ENCODE data around the gene ANKZF1. TPM values are rescaled to one million over a fixed set of nuclear protein-coding genes. Genes with fewer than 3 reads are reported as not detected.

Gene ANKZF1
- total RNA-seq, 5 donors from 2014 or later (not counting 1 experiment from before 2014, with no cell fraction given), result 119 to 220 (median 194) TPM

GRCh38 chr2:219184121-219184520 is 45.5 kb upstream of the ANKZF1 start:
- Mint-ChIP-seq H3K9me3 (no peaks in the 10 kb centered on the region), H3K27ac (peak overlapping the region in 1 of 2 donors; percentile 1), H3K4me3 (no peak overlapping the region), H3K4me1 (peaks cover 42 to 49% (median 44%) of the 10 kb centered on the region in 3 donors), H3K36me3 (peaks cover 43% of the 10 kb centered on the region), H3K27me3 (no peaks in the 10 kb centered on the region)
- Histone ChIP-seq H3K27me3 (replicated peaks in 1 of 2; ENCODE audit: control insufficient read depth in 2 of 2, extremely low read depth in 1 of 2, insufficient read depth in 2 of 2, low read length in 1 of 2) (no peaks in the 10 kb centered on the region), H3K4me1 (ENCODE audit: control insufficient read depth in 1 of 2, extremely low read depth in 1 of 2, insufficient read depth in 2 of 2, low read length in 2 of 2) (peaks cover 3 to 37% of the 10 kb centered on the region in 2 experiments), H3K9me3 (no peaks in the 10 kb centered on the region), H3K4me3 (ENCODE audit: control insufficient read depth in 1 of 2, extremely low read depth in 1 of 2, low read length in 1 of 2) (no peak overlapping the region), H3K27ac (ENCODE audit: low read length) (no peak overlapping the region), H3K36me3 (ENCODE audit: control insufficient read depth in 2 of 2, extremely low read depth in 1 of 2, insufficient read depth in 1 of 2, low read length in 1 of 2) (peaks cover 14 to 52% of the 10 kb centered on the region in 2 donors)
- DNase-seq (no peak), ATAC-seq (replicated peaks in 1 of 4) (no peak)
- ChIA-PET POLR2A (no interaction called here), CTCF (interaction anchor here in 1 of 2 donors (0.6 kb wide), 1 partner anchor 455 kb away, joined by 5 read pairs; no protein-coding TSS in a partner anchor)
- WGBS (ENCODE audit: insufficient coverage), result 100% methylated on average over 2 of the region's 2 CpGs

GRCh38 chr2:219186754-219187456 is 42.7 kb upstream of the ANKZF1 start:
- Histone ChIP-seq H3K27ac (ENCODE audit: low read length) (no peak overlapping the region), H3K36me3 (ENCODE audit: control insufficient read depth in 2 of 2, extremely low read depth in 1 of 2, insufficient read depth in 1 of 2, low read length in 1 of 2) (peaks cover 5 to 28% of the 10 kb centered on the region in 2 donors), H3K27me3 (replicated peaks in 1 of 2; ENCODE audit: control insufficient read depth in 2 of 2, extremely low read depth in 1 of 2, insufficient read depth in 2 of 2, low read length in 1 of 2) (no peaks in the 10 kb centered on the region), H3K9me3 (no peaks in the 10 kb centered on the region), H3K4me3 (ENCODE audit: control insufficient read depth in 1 of 2, extremely low read depth in 1 of 2, low read length in 1 of 2) (no peak overlapping the region), H3K4me1 (ENCODE audit: control insufficient read depth in 1 of 2, extremely low read depth in 1 of 2, insufficient read depth in 2 of 2, low read length in 2 of 2) (peaks cover 0 to 10% of the 10 kb centered on the region in 2 experiments)
- ATAC-seq (replicated peaks in 1 of 4) (no peak), DNase-seq (no peak)
- ChIA-PET CTCF (no interaction called here), POLR2A (no interaction called here)
- WGBS (ENCODE audit: insufficient coverage), result 55% methylated on average over 5 of the region's 7 CpGs
- H3K9me3 Mint-ChIP-seq, result no peaks in the 10 kb centered on the region
- peak overlapping the region; percentile 15 to 19 for H3K27ac Mint-ChIP-seq
- no peak overlapping the region for H3K4me3 Mint-ChIP-seq
- no peaks in the 10 kb centered on the region for H3K27me3 Mint-ChIP-seq
- peaks cover 24% of the 10 kb centered on the region for H3K36me3 Mint-ChIP-seq
- peaks cover 14 to 21% (median 17%) of the 10 kb centered on the region in 3 donors for H3K4me1 Mint-ChIP-seq

- ATAC-seq (replicated peaks in 1 of 4) (no peak), DNase-seq (no peak)
- POLR2A ChIA-PET, result interaction anchor here in 1 of 2 donors (1.0 kb wide), 1 partner anchor 9 kb away, joined by 7 read pairs; no protein-coding TSS in a partner anchor
- Histone ChIP-seq H3K36me3 (ENCODE audit: control insufficient read depth in 2 of 2, extremely low read depth in 1 of 2, insufficient read depth in 1 of 2, low read length in 1 of 2) (no peaks in the 10 kb centered on the region), H3K27me3 (replicated peaks in 1 of 2; ENCODE audit: control insufficient read depth in 2 of 2, extremely low read depth in 1 of 2, insufficient read depth in 2 of 2, low read length in 1 of 2) (peaks cover 0 to 3% of the 10 kb centered on the region in 2 experiments), H3K4me1 (ENCODE audit: control insufficient read depth in 1 of 2, extremely low read depth in 1 of 2, insufficient read depth in 2 of 2, low read length in 2 of 2) (peaks cover 0 to 15% of the 10 kb centered on the region in 2 experiments), H3K27ac (ENCODE audit: low read length) (no peak overlapping the region), H3K9me3 (no peaks in the 10 kb centered on the region), H3K4me3 (ENCODE audit: control insufficient read depth in 1 of 2, extremely low read depth in 1 of 2, low read length in 1 of 2) (no peak overlapping the region)
- WGBS (ENCODE audit: insufficient coverage), result no CpG with 5 or more reads among the region's 1 CpG
- CTCF ChIA-PET, result interaction anchor here in 1 of 2 donors (0.7 to 0.9 kb wide), 2 partner anchors 9 to 19 kb away, joined by 3 to 7 read pairs; partner anchors contain the start of gene ZFAND2B
- H3K36me3 Mint-ChIP-seq, result no peaks in the 10 kb centered on the region
- H3K27me3 Mint-ChIP-seq, result peaks cover 5 to 6% of the 10 kb centered on the region in 2 donors
- H3K27ac Mint-ChIP-seq, result peak overlapping the region in 1 of 2 donors; percentile 43
- H3K9me3 Mint-ChIP-seq, result no peaks in the 10 kb centered on the region
- peaks cover 16 to 20% (median 16%) of the 10 kb centered on the region in 3 donors for H3K4me1 Mint-ChIP-seq
- no peak overlapping the region for H3K4me3 Mint-ChIP-seq
Measured at GRCh38 chr2:219197388-219197787, 32.2 kb upstream of the ANKZF1 start.

- no peak for DNase-seq
- no peaks in the 10 kb centered on the region for H3K36me3 ChIP-seq (ENCODE audit: control insufficient read depth in 2 of 2, extremely low read depth in 1 of 2, insufficient read depth in 1 of 2, low read length in 1 of 2)
- Mint-ChIP-seq H3K4me1 (peaks cover 16 to 20% (median 16%) of the 10 kb centered on the region in 3 donors), H3K27me3 (peaks cover 5 to 6% of the 10 kb centered on the region in 2 donors), H3K36me3 (no peaks in the 10 kb centered on the region), H3K27ac (no peak overlapping the region), H3K9me3 (no peaks in the 10 kb centered on the region), H3K4me3 (peak overlapping the region in 1 of 3 donors; percentile 44)
- H3K4me3 ChIP-seq (ENCODE audit: control insufficient read depth in 1 of 2, extremely low read depth in 1 of 2, low read length in 1 of 2), result no peak overlapping the region
- ChIA-PET POLR2A (interaction anchor here in 1 of 2 donors (0.5 kb wide), 1 partner anchor 13 kb away, joined by 7 read pairs; no protein-coding TSS in a partner anchor), CTCF (interaction anchor here in 1 of 2 donors (0.6 kb wide), 1 partner anchor 27 kb away, joined by 5 read pairs; no protein-coding TSS in a partner anchor)
- WGBS (ENCODE audit: insufficient coverage), result 94% methylated on average over 4 of the region's 5 CpGs
- ATAC-seq (replicated peaks in 1 of 4), result no peak
- peaks cover 0 to 3% of the 10 kb centered on the region in 2 experiments for H3K27me3 ChIP-seq (replicated peaks in 1 of 2; ENCODE audit: control insufficient read depth in 2 of 2, extremely low read depth in 1 of 2, insufficient read depth in 2 of 2, low read length in 1 of 2)
- peaks cover 0 to 15% of the 10 kb centered on the region in 2 experiments for H3K4me1 ChIP-seq (ENCODE audit: control insufficient read depth in 1 of 2, extremely low read depth in 1 of 2, insufficient read depth in 2 of 2, low read length in 2 of 2)
- H3K27ac ChIP-seq (ENCODE audit: low read length), result no peak overlapping the region
- H3K9me3 ChIP-seq, result no peaks in the 10 kb centered on the region
Measured at GRCh38 chr2:219198974-219199373, 30.6 kb upstream of the ANKZF1 start.

- H3K36me3 Mint-ChIP-seq, result no peaks in the 10 kb centered on the region
- H3K27me3 Mint-ChIP-seq, result peaks cover 5 to 6% of the 10 kb centered on the region in 2 donors
- WGBS (ENCODE audit: insufficient coverage), result 92% methylated on average over 2 of the region's 12 CpGs
- DNase-seq (no peak), ATAC-seq (replicated peaks in 1 of 4) (no peak)
- Histone ChIP-seq H3K4me3 (ENCODE audit: control insufficient read depth in 1 of 2, extremely low read depth in 1 of 2, low read length in 1 of 2) (no peak overlapping the region), H3K27me3 (replicated peaks in 1 of 2; ENCODE audit: control insufficient read depth in 2 of 2, extremely low read depth in 1 of 2, insufficient read depth in 2 of 2, low read length in 1 of 2) (peaks cover 0 to 3% of the 10 kb centered on the region in 2 experiments), H3K36me3 (ENCODE audit: control insufficient read depth in 2 of 2, extremely low read depth in 1 of 2, insufficient read depth in 1 of 2, low read length in 1 of 2) (no peaks in the 10 kb centered on the region), H3K4me1 (ENCODE audit: control insufficient read depth in 1 of 2, extremely low read depth in 1 of 2, insufficient read depth in 2 of 2, low read length in 2 of 2) (peaks cover 0 to 15% of the 10 kb centered on the region in 2 experiments), H3K9me3 (no peaks in the 10 kb centered on the region), H3K27ac (ENCODE audit: low read length) (no peak overlapping the region)
- H3K4me3 Mint-ChIP-seq, result peak overlapping the region in 2 of 3 donors; percentile 40 to 81
- peaks cover 16 to 20% (median 16%) of the 10 kb centered on the region in 3 donors for H3K4me1 Mint-ChIP-seq
- no peaks in the 10 kb centered on the region for H3K9me3 Mint-ChIP-seq
- CTCF ChIA-PET, result interaction anchor here (0.6 to 1.1 kb wide), 5 partner anchors 18 to 65 kb away, joined by 3 to 5 read pairs (median 3); no protein-coding TSS in a partner anchor
- POLR2A ChIA-PET, result interaction anchor here in 1 of 2 donors (0.5 kb wide), 1 partner anchor 12 kb away, joined by 7 read pairs; no protein-coding TSS in a partner anchor
- H3K27ac Mint-ChIP-seq, result no peak overlapping the region
Measured at GRCh38 chr2:219199470-219200211, 30.0 kb upstream of the ANKZF1 start.
